Measurements from ENCODE around the gene MRPL1.

The MRPL1 gene

GRCh38 chr4:77917075-77917474 is 54.4 kb downstream of the MRPL1 start:
- Histone ChIP-seq H3K9me3 (ENCODE audit: insufficient read depth, low read depth, low read length) (no peaks in the 10 kb centered on the region), H3K4me2 (ENCODE audit: low read depth, low read length, poor library complexity, severe bottlenecking) (no peak overlapping the region), H3F3A (ENCODE audit: low read depth) (no peaks in the 10 kb centered on the region), H4K20me1 (ENCODE audit: insufficient read depth, low read length, poor library complexity, severe bottlenecking) (no peaks in the 10 kb centered on the region), H3K36me3 (ENCODE audit: insufficient read depth, low read length) (peaks cover 16% of the 10 kb centered on the region), H2AFZ (ENCODE audit: low read length) (no peak overlapping the region), H3K9ac (ENCODE audit: low read depth, low read length, poor library complexity, severe bottlenecking) (no peak overlapping the region), H3K4me1 (ENCODE audit: insufficient read depth, low read length, poor library complexity, severe bottlenecking) (no peaks in the 10 kb centered on the region), H3K79me2 (ENCODE audit: insufficient read depth, low read length) (no peaks in the 10 kb centered on the region), H3K9me2 (replicated peaks; ENCODE audit: low read depth, low read length) (no peaks in the 10 kb centered on the region), H3K27me3 (ENCODE audit: insufficient read depth, low read length, poor library complexity, severe bottlenecking) (no peaks in the 10 kb centered on the region), H3K4me3 (ENCODE audit: low read length, poor library complexity, severe bottlenecking) (no peak overlapping the region)
- TF ChIP-seq EZH2phosphoT487 (IDR thresholded peaks at IDR 0.05; ENCODE audit: borderline replicate concordance): no peak
- TF ChIP-seq, protein P1, sequence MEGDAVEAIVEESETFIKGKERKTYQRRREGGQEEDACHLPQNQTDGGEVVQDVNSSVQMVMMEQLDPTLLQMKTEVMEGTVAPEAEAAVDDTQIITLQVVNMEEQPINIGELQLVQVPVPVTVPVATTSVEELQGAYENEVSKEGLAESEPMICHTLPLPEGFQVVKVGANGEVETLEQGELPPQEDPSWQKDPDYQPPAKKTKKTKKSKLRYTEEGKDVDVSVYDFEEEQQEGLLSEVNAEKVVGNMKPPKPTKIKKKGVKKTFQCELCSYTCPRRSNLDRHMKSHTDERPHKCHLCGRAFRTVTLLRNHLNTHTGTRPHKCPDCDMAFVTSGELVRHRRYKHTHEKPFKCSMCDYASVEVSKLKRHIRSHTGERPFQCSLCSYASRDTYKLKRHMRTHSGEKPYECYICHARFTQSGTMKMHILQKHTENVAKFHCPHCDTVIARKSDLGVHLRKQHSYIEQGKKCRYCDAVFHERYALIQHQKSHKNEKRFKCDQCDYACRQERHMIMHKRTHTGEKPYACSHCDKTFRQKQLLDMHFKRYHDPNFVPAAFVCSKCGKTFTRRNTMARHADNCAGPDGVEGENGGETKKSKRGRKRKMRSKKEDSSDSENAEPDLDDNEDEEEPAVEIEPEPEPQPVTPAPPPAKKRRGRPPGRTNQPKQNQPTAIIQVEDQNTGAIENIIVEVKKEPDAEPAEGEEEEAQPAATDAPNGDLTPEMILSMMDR (conservative IDR thresholded peaks at IDR 0.05; ENCODE audit: low read length): no peak

DNA sequence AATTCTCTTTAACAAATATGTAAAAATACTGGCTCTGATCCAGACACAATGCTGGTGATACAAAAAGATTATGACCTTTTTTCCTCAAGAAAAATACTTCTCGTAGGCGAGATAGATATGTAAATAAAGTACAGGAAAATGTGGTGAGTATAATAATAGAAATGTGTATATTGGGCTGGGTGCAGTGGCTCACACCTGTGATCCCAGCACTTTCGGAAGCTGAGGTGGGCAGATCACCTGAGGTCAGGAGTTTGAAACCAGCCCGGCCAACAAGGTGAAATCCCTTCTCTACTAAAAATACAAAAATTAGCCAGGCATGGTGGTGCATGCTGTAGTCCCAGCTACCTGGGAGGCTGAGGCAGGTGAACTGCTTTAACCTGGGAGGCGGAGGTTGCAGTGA is 55.0 kb downstream of the MRPL1 start:
- peaks cover 14% of the 10 kb centered on the region for H3K36me3 ChIP-seq (ENCODE audit: insufficient read depth, low read length)
- no peaks in the 10 kb centered on the region for H4K20me1 ChIP-seq (ENCODE audit: insufficient read depth, low read length, poor library complexity, severe bottlenecking)
- no peak overlapping the region for H3K4me3 ChIP-seq (ENCODE audit: low read length, poor library complexity, severe bottlenecking)
- H3K79me2 ChIP-seq (ENCODE audit: insufficient read depth, low read length): no peaks in the 10 kb centered on the region
- no peaks in the 10 kb centered on the region for H3K9me3 ChIP-seq (ENCODE audit: insufficient read depth, low read depth, low read length)
- H3K4me2 ChIP-seq (ENCODE audit: low read depth, low read length, poor library complexity, severe bottlenecking): no peak overlapping the region
- H2AFZ ChIP-seq (ENCODE audit: low read length): no peak overlapping the region
- no peaks in the 10 kb centered on the region for H3F3A ChIP-seq (ENCODE audit: low read depth)
- no peaks in the 10 kb centered on the region for H3K4me1 ChIP-seq (ENCODE audit: insufficient read depth, low read length, poor library complexity, severe bottlenecking)
- H3K9me2 ChIP-seq (replicated peaks; ENCODE audit: low read depth, low read length): no peaks in the 10 kb centered on the region
- no peaks in the 10 kb centered on the region for H3K27me3 ChIP-seq (ENCODE audit: insufficient read depth, low read length, poor library complexity, severe bottlenecking)
- no peak overlapping the region for H3K9ac ChIP-seq (ENCODE audit: low read depth, low read length, poor library complexity, severe bottlenecking)
- TF ChIP-seq EZH2phosphoT487 (IDR thresholded peaks at IDR 0.05; ENCODE audit: borderline replicate concordance): no peak
- TF ChIP-seq, protein P1 (conservative IDR thresholded peaks at IDR 0.05; ENCODE audit: low read length): no peak

DNA sequence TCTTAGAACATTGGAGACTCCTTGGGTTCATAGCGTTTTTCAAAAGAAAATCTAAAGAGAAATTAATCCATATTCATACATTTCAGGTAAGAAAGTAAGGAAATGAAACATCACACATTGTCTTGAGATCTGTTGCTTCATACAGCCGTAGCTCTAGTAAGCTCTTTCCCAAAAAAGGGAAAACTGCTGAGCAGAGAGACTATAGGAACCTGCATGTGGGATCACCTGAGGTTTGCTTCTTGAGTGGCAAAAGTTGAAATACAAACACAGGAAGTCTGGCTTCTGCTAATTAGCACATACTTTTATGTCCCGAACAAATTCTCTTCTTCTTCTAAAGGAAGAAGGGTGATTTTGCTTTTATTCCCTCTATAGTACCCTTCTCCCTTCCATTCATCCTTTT is 57.7 kb downstream of the MRPL1 start:
- TF ChIP-seq, protein P1 (conservative IDR thresholded peaks at IDR 0.05; ENCODE audit: low read length): no peak
- TF ChIP-seq EZH2phosphoT487 (IDR thresholded peaks at IDR 0.05; ENCODE audit: borderline replicate concordance): no peak
- H4K20me1 ChIP-seq (ENCODE audit: insufficient read depth, low read length, poor library complexity, severe bottlenecking): no peaks in the 10 kb centered on the region
- 0 out of 2 replicates have a peak, but pooled peaks cover 3% of the 10 kb centered on the region for H3K36me3 ChIP-seq (ENCODE audit: insufficient read depth, low read length)
- no peaks in the 10 kb centered on the region for H3K79me2 ChIP-seq (ENCODE audit: insufficient read depth, low read length)
- H3K4me3 ChIP-seq (ENCODE audit: low read length, poor library complexity, severe bottlenecking): no peak overlapping the region
- no peak overlapping the region for H3K4me2 ChIP-seq (ENCODE audit: low read depth, low read length, poor library complexity, severe bottlenecking)
- H3K4me1 ChIP-seq (ENCODE audit: insufficient read depth, low read length, poor library complexity, severe bottlenecking): no peaks in the 10 kb centered on the region
- no peaks in the 10 kb centered on the region for H3F3A ChIP-seq (ENCODE audit: low read depth)
- no peak overlapping the region for H3K9ac ChIP-seq (ENCODE audit: low read depth, low read length, poor library complexity, severe bottlenecking)
- no peaks in the 10 kb centered on the region for H3K9me2 ChIP-seq (replicated peaks; ENCODE audit: low read depth, low read length)
- H3K27me3 ChIP-seq (ENCODE audit: insufficient read depth, low read length, poor library complexity, severe bottlenecking): no peaks in the 10 kb centered on the region
- no peak overlapping the region for H2AFZ ChIP-seq (ENCODE audit: low read length)
- no peaks in the 10 kb centered on the region for H3K9me3 ChIP-seq (ENCODE audit: insufficient read depth, low read depth, low read length)
